HCT116 (cell line): ENCODE measurements around the gene RIBC2. TPM values are rescaled to one million over a fixed set of nuclear protein-coding genes. Genes with fewer than 3 reads are reported as not detected.

Experiments
- ATAC-seq: fragments of 200-7000 bp; cut with Tn5 transposase; 2 replicates; pipeline ENCODE4 v1.9.1; 2020; ENCODE audit warnings: mild to moderate bottlenecking, moderate library complexity
- BruUV-seq: library from RNA; stranded (reverse); fragments of 400-500 nt; replicated peaks from 2 replicates; lab custom pipeline; 2021; lab: Mats Ljungman, UMichigan
- CTCF ChIA-PET: fragments of 300-600 bp; sonication (Branson Sonifier 250); formaldehyde crosslinking; loops from one replicate; lab custom pipeline; 2021; ENCODE audit warnings: antibody characterized with exemption; lab: Charles Lee
- POLR2A ChIA-PET: fragments of 300-600, 350-600 bp; sonication (Branson Sonifier 250); formaldehyde crosslinking; loops from one replicate; lab custom pipeline; 2021; ENCODE audit warnings: antibody characterized with exemption; lab: Charles Lee
- RAD21 ChIA-PET, 2 experiments: fragments of 300-600 bp; sonication (Branson Sonifier 250); formaldehyde crosslinking; loops; one replicate each; lab custom pipeline; 2023; ENCODE audit warnings: low total read pairs in 2 of 2; ENCODE audit not compliant: uncharacterized antibody in 2 of 2, unreplicated experiment in 2 of 2, low non-redundant PET in 1 of 2; lab: Charles Lee
- DNase-seq: peaks from one replicate; pipeline ENCODE4 v3.0.0-alpha.2; 2010; ENCODE audit warnings: low read depth, low spot score
- H2AFZ ChIP-seq: fragments of 200-600 bp; shearing (Covaris generic), sonication (generic); 2 replicates; pipeline ENCODE4 v1.6.1; 2017; ENCODE audit warnings: low read depth, mixed run types, mixed read lengths, antibody characterized with exemption, low read length; ENCODE audit not compliant: poor library complexity, severe bottlenecking
- H3K27ac ChIP-seq: 2 replicates; pipeline ENCODE4 v1.5.1; 2012; ENCODE audit warnings: low read depth, low read length
- H3K27me3 ChIP-seq: fragments of 200-600 bp; sonication (generic); 2 replicates; pipeline ENCODE4 v1.6.1; 2016; ENCODE audit warnings: mixed run types, low read length, mixed read lengths; ENCODE audit not compliant: insufficient read depth
- H3K36me3 ChIP-seq, 2 experiments: fragments of 200-500 bp in 1 of 2; fragments of 200-600 bp in 1 of 2; sonication (Bioruptor generic) in 1 of 2; sonication (generic) in 1 of 2; 2 replicates each; pipeline versions ENCODE4 v1.5.1 to v1.6.1; 2014 to 2016; ENCODE audit warnings: low read length in 2 of 2, inconsistent platforms in 1 of 2, mixed read lengths in 1 of 2, mixed run types in 1 of 2; ENCODE audit not compliant: insufficient read depth in 2 of 2, control insufficient read depth in 1 of 2
- H3K4me1 ChIP-seq, 2 experiments: fragments of 200-600 bp in 1 of 2; sonication (generic) in 1 of 2; 2 replicates each; pipeline versions ENCODE4 v1.5.1 to v1.6.1; 2012 to 2017; ENCODE audit warnings: low read length in 2 of 2, inconsistent platforms in 1 of 2, mild to moderate bottlenecking in 1 of 2, mixed read lengths in 1 of 2, mixed run types in 1 of 2, moderate library complexity in 1 of 2; ENCODE audit not compliant: insufficient read depth in 2 of 2, control insufficient read depth in 1 of 2
- H3K4me2 ChIP-seq: fragments of 200-600 bp; sonication (generic); 2 replicates; pipeline ENCODE4 v1.6.1; 2017; ENCODE audit warnings: mixed run types, low read length, mixed read lengths
- H3K4me3 ChIP-seq, 2 experiments: fragments of 200-600 bp in 1 of 2; sonication (generic) in 1 of 2; replicated peaks in 1 of 2; 2 replicates each; pipeline ENCODE4 v1.5.1; 2011 to 2016; ENCODE audit warnings: low read length in 2 of 2, control low read depth in 1 of 2, low read depth in 1 of 2, mild to moderate bottlenecking in 1 of 2, mixed read lengths in 1 of 2, mixed run types in 1 of 2
- H3K79me2 ChIP-seq: fragments of 200-600 bp; sonication (generic); 2 replicates; pipeline ENCODE4 v1.6.1; 2017; ENCODE audit warnings: mild to moderate bottlenecking, mixed run types, low read length, moderate library complexity, mixed read lengths; ENCODE audit not compliant: insufficient read depth
- H3K9ac ChIP-seq: fragments of 200-600 bp; sonication (generic); 2 replicates; pipeline ENCODE4 v1.6.1; 2016; ENCODE audit warnings: low read length, mixed read lengths
- H3K9me2 ChIP-seq: fragments of 200-600 bp; sonication (generic), shearing (Covaris generic); 2 replicates; pipeline ENCODE4 v1.6.1; 2017; ENCODE audit warnings: mixed run types, mild to moderate bottlenecking, moderate library complexity; ENCODE audit not compliant: insufficient read depth
- H3K9me3 ChIP-seq, 2 experiments: fragments of 200-500 bp in 1 of 2; fragments of 200-600 bp in 1 of 2; sonication (Bioruptor generic) in 1 of 2; sonication (generic) in 1 of 2; 2 replicates each; pipeline ENCODE4 v1.6.1; 2014 to 2017; ENCODE audit warnings: low read length in 2 of 2, mixed read lengths in 2 of 2, inconsistent platforms in 1 of 2, low read depth in 1 of 2, mild to moderate bottlenecking in 1 of 2, mixed run types in 1 of 2, moderate library complexity in 1 of 2; ENCODE audit not compliant: control insufficient read depth in 1 of 2, insufficient read depth in 1 of 2
- H4K20me1 ChIP-seq: fragments of 200-600 bp; sonication (generic), shearing (Covaris generic); 2 replicates; pipeline ENCODE4 v1.6.1; 2017; ENCODE audit warnings: mixed run types, mild to moderate bottlenecking, moderate library complexity; ENCODE audit not compliant: insufficient read depth
- ATF3 ChIP-seq: IDR thresholded peaks from 2 replicates; pipeline ENCODE4 v1.6.1; 2012
- CBX3 ChIP-seq: IDR thresholded peaks from 2 replicates; pipeline ENCODE4 v1.6.1; 2012; ENCODE audit warnings: low read depth
- CEBPB ChIP-seq: IDR thresholded peaks from 2 replicates; pipeline ENCODE4 v1.6.1; 2012; ENCODE audit warnings: low read depth
- CTCF ChIP-seq, 3 experiments: fragments of 200-600 bp in 1 of 3; sonication (generic) in 1 of 3; IDR thresholded peaks in 2 of 3; conservative IDR thresholded peaks in 1 of 3; 2 replicates each; pipeline ENCODE4 v1.5.1; 2012 to 2017; ENCODE audit warnings: low read depth in 2 of 3, low read length in 2 of 3, antibody characterized with exemption in 1 of 3, borderline replicate concordance in 1 of 3, control low read depth in 1 of 3, mild to moderate bottlenecking in 1 of 3, mixed read lengths in 1 of 3, mixed run types in 1 of 3, moderate library complexity in 1 of 3; ENCODE audit not compliant: insufficient read depth in 1 of 3
- EGR1 ChIP-seq: IDR thresholded peaks from 2 replicates; pipeline ENCODE4 v1.6.1; 2012; ENCODE audit warnings: low read depth
- ELF1 ChIP-seq: IDR thresholded peaks from 2 replicates; pipeline ENCODE4 v1.6.1; 2012; ENCODE audit warnings: low read depth, borderline replicate concordance
- EZH2 ChIP-seq: fragments of 200-600 bp; sonication (generic); IDR thresholded peaks from 2 replicates; pipeline ENCODE4 v1.6.1; 2017; ENCODE audit warnings: antibody characterized with exemption, mixed run types
- EZH2phosphoT487 ChIP-seq: fragments of 200-600 bp; IDR thresholded peaks from 2 replicates; pipeline ENCODE4 v1.6.1; 2018; ENCODE audit warnings: antibody characterized with exemption, borderline replicate concordance
- FOSL1 ChIP-seq: IDR thresholded peaks from 2 replicates; pipeline ENCODE4 v1.6.1; 2012; ENCODE audit warnings: low read depth
- JUND ChIP-seq: IDR thresholded peaks from 2 replicates; pipeline ENCODE4 v1.6.1; 2012
- POLR2AphosphoS5 ChIP-seq: IDR thresholded peaks from 2 replicates; pipeline ENCODE4 v1.6.1; 2011; ENCODE audit warnings: mild to moderate bottlenecking, low read depth, low read length, moderate library complexity
- RAD21 ChIP-seq: IDR thresholded peaks from 2 replicates; pipeline ENCODE4 v1.6.1; 2012; ENCODE audit warnings: low read depth, mild to moderate bottlenecking
- SIN3A ChIP-seq: IDR thresholded peaks from 2 replicates; pipeline ENCODE4 v1.6.1; 2012; ENCODE audit warnings: low read depth
- SP1 ChIP-seq: IDR thresholded peaks from 2 replicates; pipeline ENCODE4 v1.6.1; 2012; ENCODE audit warnings: low read depth
- SRF ChIP-seq: IDR thresholded peaks from 2 replicates; pipeline ENCODE4 v1.6.1; 2012; ENCODE audit warnings: low read depth
- ZBTB33 ChIP-seq: IDR thresholded peaks from 2 replicates; pipeline ENCODE4 v1.6.1; 2011; ENCODE audit warnings: mild to moderate bottlenecking, low read length, moderate library complexity; ENCODE audit not compliant: insufficient replicate concordance; ENCODE audit errors: extremely low read depth
- ZNF274 ChIP-seq: fragments of 200-500 bp; sonication (Bioruptor generic); IDR thresholded peaks from 2 replicates; pipeline ENCODE4 v1.6.1; 2014; ENCODE audit warnings: mild to moderate bottlenecking, low read depth, low read length, inconsistent platforms
- intact Hi-C: fragments of 100-400 bp; cut with micrococcal nuclease; formaldehyde crosslinking; loops from 2 replicates; pipeline ENCODE4 v1.10.0; 2022
- total RNA-seq: library from RNA; stranded (reverse); gene quantifications from one replicate; pipeline ENCODE4 v1.2.1, GENCODE V29; 2021; ENCODE audit not compliant: unreplicated experiment
- TF ChIP-seq, protein P1 (sequence below): IDR thresholded peaks from 2 replicates; pipeline ENCODE4 v1.6.1; 2012

RIBC2 gene
- total RNA-seq, 1 experiment from 2014 or later, result 8.3 TPM

DNA sequence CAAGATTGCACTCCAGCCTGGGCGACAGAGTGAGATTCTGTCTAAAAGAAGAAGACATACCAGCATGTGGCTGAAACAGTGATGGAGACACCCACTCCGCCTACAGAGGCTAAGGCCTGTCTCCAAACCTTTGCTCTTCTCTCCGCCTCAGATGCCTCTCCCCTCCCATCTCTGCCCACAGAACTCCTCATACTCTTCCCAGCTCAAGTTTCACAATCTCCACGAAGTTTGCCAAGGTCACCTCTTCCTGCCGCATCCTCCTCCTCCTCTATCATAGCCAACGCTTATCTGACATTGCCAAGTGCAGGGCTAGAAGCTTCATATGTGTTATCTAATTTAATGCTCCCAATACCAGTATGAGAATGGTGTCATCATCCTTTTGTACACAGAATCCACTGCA is 63.3 kb downstream of the RIBC2 start:
- no peaks in the 10 kb centered on the region for H3K36me3 ChIP-seq
- H2AFZ ChIP-seq, result no peak overlapping the region
- no peak overlapping the region for H3K9ac ChIP-seq
- no peaks in the 10 kb centered on the region for H3K79me2 ChIP-seq
- H4K20me1 ChIP-seq, result no peaks in the 10 kb centered on the region
- H3K9me3 ChIP-seq, result no peaks in the 10 kb centered on the region
- H3K4me3 ChIP-seq, result no peak overlapping the region
- no peaks in the 10 kb centered on the region for H3K9me2 ChIP-seq
- H3K27ac ChIP-seq, result no peak overlapping the region
- peaks cover 4 to 10% of the 10 kb centered on the region in 2 experiments; a peak in 3 of 4 replicates for H3K4me1 ChIP-seq
- ChIA-PET POLR2A (no interaction called here), RAD21 (no interaction called here), CTCF (interaction anchor here (0.6 kb wide), 1 partner anchor 500 kb away, joined by 5 read pairs; the partner anchor contains the start of gene WNT7B)
- no peaks in the 10 kb centered on the region for H3K27me3 ChIP-seq
- DNase-seq (no peak), ATAC-seq (no peak)
- BruUV-seq, result no TSS peak
- intact Hi-C loops, result no loop called here
- no peak overlapping the region for H3K4me2 ChIP-seq
- TF ChIP-seq SRF, result no peak
- no peak for TF ChIP-seq ZNF274

GRCh38 chr22:45477366-45478107 is 64.0 kb downstream of the RIBC2 start:
- Histone ChIP-seq H3K79me2 (no peaks in the 10 kb centered on the region), H3K4me2 (no peak overlapping the region), H3K27ac (no peak overlapping the region), H3K27me3 (no peaks in the 10 kb centered on the region), H3K9me3 (no peaks in the 10 kb centered on the region), H2AFZ (no peak overlapping the region), H3K4me1 (peaks cover 4 to 10% of the 10 kb centered on the region in 2 experiments; a peak in 3 of 4 replicates), H3K9ac (no peak overlapping the region), H4K20me1 (no peaks in the 10 kb centered on the region), H3K9me2 (no peaks in the 10 kb centered on the region), H3K36me3 (no peaks in the 10 kb centered on the region), H3K4me3 (no peak overlapping the region)
- ChIA-PET POLR2A (no interaction called here), CTCF (no interaction called here), RAD21 (no interaction called here)
- BruUV-seq, result no TSS peak
- DNase-seq (no peak), ATAC-seq (no peak)
- intact Hi-C loops, result no loop called here
- no peak for TF ChIP-seq EZH2
- no peak for TF ChIP-seq RAD21
- no peak for TF ChIP-seq CBX3
- TF ChIP-seq EZH2phosphoT487, result no peak
- TF ChIP-seq SIN3A, result no peak
- TF ChIP-seq POLR2AphosphoS5, result no peak
- TF ChIP-seq, protein P1, sequence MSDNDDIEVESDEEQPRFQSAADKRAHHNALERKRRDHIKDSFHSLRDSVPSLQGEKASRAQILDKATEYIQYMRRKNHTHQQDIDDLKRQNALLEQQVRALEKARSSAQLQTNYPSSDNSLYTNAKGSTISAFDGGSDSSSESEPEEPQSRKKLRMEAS, result no peak
- no peak for TF ChIP-seq ZBTB33
- no peak for TF ChIP-seq CTCF (IDR thresholded peaks at IDR 0.05 in 2 of 3, conservative IDR thresholded peaks at IDR 0.05 in 1 of 3; ENCODE audit: borderline replicate concordance in 1 of 3, insufficient read depth in 1 of 3, low read depth in 2 of 3, low read length in 2 of 3)
- no peak for TF ChIP-seq CEBPB
- TF ChIP-seq EGR1, result no peak
- no peak for TF ChIP-seq SP1
- TF ChIP-seq FOSL1, result no peak
- TF ChIP-seq JUND, result no peak
- TF ChIP-seq ELF1, result no peak
- no peak for TF ChIP-seq ATF3
